Nephron (organoid): ENCODE data around the gene RETREG3.

Source experiments
- H3K27ac Mint-ChIP-seq, 3 experiments: 2 replicates each; pipeline ENCODE4 v1.8.0; 2020; ENCODE audit warnings: mixed read lengths in 3 of 3, mild to moderate bottlenecking in 2 of 3, moderate library complexity in 1 of 3
- H3K27me3 Mint-ChIP-seq: 2 replicates; pipeline ENCODE4 v1.8.0; 2021; ENCODE audit warnings: low read depth, mild to moderate bottlenecking, moderate library complexity, mixed read lengths
- H3K36me3 Mint-ChIP-seq: 2 replicates; pipeline ENCODE4 v1.8.0; 2020; ENCODE audit warnings: low read depth, mixed read lengths
- H3K4me1 Mint-ChIP-seq: 2 replicates; pipeline ENCODE4 v1.8.0; 2020; ENCODE audit warnings: mixed read lengths
- H3K4me3 Mint-ChIP-seq, 3 experiments: 2 replicates each; pipeline ENCODE4 v1.8.0; 2020; ENCODE audit warnings: mild to moderate bottlenecking in 3 of 3, mixed read lengths in 3 of 3, moderate library complexity in 2 of 3
- H3K9me3 Mint-ChIP-seq: 2 replicates; pipeline ENCODE4 v1.8.0; 2020; ENCODE audit warnings: mixed read lengths
- CTCF ChIP-seq, 3 experiments: fragments of 200-600 bp; sonication (generic); IDR thresholded peaks; one replicate each; pipeline ENCODE4 v1.5.0; 2021; ENCODE audit warnings: antibody characterized with exemption in 3 of 3; ENCODE audit not compliant: unreplicated experiment in 3 of 3

RETREG3 gene

GRCh38 chr17:42596386-42596785, 12.8 kb downstream of the RETREG3 start:
- Mint-ChIP-seq H3K9me3 (no peaks in the 10 kb centered on the region), H3K36me3 (peaks cover 13% of the 10 kb centered on the region), H3K4me1 (no peaks in the 10 kb centered on the region), H3K4me3 (no peak overlapping the region), H3K27ac (no peak overlapping the region), H3K27me3 (no peaks in the 10 kb centered on the region)
- TF ChIP-seq CTCF (IDR thresholded peaks at IDR 0.05; ENCODE audit: unreplicated experiment in 3 of 3) = no peak

DNA sequence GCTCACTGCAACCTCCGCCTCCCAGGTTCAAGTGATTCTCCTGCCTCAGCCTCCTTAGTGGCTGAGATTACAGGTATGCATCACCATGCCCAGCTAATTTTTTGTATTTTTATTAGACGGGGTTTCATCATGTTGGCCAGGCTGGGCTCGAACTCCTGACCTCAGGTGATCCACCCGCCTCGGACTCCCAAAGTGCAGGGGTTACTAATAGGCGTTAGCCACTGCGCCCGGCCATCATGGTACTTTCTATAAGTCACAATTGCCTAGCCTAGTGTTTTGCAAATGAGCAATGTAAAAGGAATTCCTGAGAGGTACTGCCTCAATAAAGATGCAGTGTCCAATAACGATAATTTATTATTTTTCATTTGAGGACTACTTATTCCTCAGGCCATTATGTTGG, 17.8 kb downstream of the RETREG3 start:
- no peaks in the 10 kb centered on the region for H3K27me3 Mint-ChIP-seq
- no peak overlapping the region for H3K27ac Mint-ChIP-seq
- H3K4me3 Mint-ChIP-seq = no peak overlapping the region
- no peaks in the 10 kb centered on the region for H3K9me3 Mint-ChIP-seq
- no peaks in the 10 kb centered on the region for H3K4me1 Mint-ChIP-seq
- TF ChIP-seq CTCF (IDR thresholded peaks at IDR 0.05; ENCODE audit: unreplicated experiment in 3 of 3) = no peak
- peaks cover 43% of the 10 kb centered on the region for H3K36me3 Mint-ChIP-seq

DNA sequence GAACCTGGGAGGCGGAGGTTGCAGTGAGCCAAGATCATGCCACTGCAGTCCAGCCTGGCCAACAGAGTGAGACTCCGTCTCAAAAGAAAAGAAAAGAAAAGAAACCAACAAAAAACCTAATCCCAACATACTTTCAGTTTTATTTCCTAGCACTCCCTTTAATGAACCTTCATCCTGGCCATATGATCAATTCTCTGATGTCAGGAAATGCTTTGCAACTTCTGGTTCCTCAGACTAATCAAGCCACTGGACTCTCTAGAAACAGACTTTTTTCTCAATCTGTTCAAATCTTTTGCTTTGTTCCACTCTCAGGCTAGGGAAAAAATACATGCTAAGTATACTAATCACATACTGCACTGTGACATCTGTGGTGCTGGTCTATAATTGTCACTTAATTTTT, 18.3 kb downstream of the RETREG3 start:
- no peak for TF ChIP-seq CTCF (IDR thresholded peaks at IDR 0.05; ENCODE audit: unreplicated experiment in 3 of 3)
- Mint-ChIP-seq H3K27ac (no peak overlapping the region), H3K27me3 (no peaks in the 10 kb centered on the region), H3K36me3 (peaks cover 43% of the 10 kb centered on the region), H3K4me3 (no peak overlapping the region), H3K9me3 (no peaks in the 10 kb centered on the region), H3K4me1 (no peaks in the 10 kb centered on the region)

- no peak for TF ChIP-seq CTCF (IDR thresholded peaks at IDR 0.05; ENCODE audit: unreplicated experiment in 3 of 3)
- H3K4me3 Mint-ChIP-seq = no peak overlapping the region
- H3K27me3 Mint-ChIP-seq = no peaks in the 10 kb centered on the region
- peaks cover 63% of the 10 kb centered on the region for H3K36me3 Mint-ChIP-seq
- no peak overlapping the region for H3K27ac Mint-ChIP-seq
- H3K4me1 Mint-ChIP-seq = no peaks in the 10 kb centered on the region
- no peaks in the 10 kb centered on the region for H3K9me3 Mint-ChIP-seq
These were observed 22.5 kb downstream of the RETREG3 start for GRCh38 chr17:42586514-42587230.

DNA sequence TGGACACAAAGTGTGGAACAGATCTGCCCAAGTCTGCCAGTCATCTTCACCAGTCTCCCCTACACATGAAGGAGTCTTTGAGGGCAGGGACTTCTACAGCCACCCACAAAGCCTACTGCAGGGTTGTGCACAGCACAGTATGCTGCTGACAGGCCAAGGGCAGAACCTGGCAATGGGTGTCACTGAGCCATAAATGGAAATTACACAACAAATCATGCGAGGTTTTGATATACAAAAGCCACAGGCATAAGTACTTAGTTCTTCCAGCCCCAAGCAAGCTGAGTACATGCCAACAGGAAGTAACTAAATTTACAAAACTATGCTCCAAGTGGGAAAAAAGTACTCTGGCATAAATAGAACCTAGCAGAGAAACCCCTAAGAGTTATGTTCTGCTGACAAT, 23.8 kb downstream of the RETREG3 start:
- no peaks in the 10 kb centered on the region for H3K9me3 Mint-ChIP-seq
- H3K27ac Mint-ChIP-seq = no peak overlapping the region
- no peak for TF ChIP-seq CTCF (IDR thresholded peaks at IDR 0.05; ENCODE audit: unreplicated experiment in 3 of 3)
- peaks cover 1% of the 10 kb centered on the region for H3K27me3 Mint-ChIP-seq
- H3K4me3 Mint-ChIP-seq = no peak overlapping the region
- no peaks in the 10 kb centered on the region for H3K4me1 Mint-ChIP-seq
- H3K36me3 Mint-ChIP-seq = peaks cover 57% of the 10 kb centered on the region

GRCh38 chr17:42584880-42585279, 24.3 kb downstream of the RETREG3 start:
- Mint-ChIP-seq H3K4me3 (no peak overlapping the region), H3K4me1 (no peaks in the 10 kb centered on the region), H3K27me3 (peaks cover 3% of the 10 kb centered on the region), H3K9me3 (no peaks in the 10 kb centered on the region), H3K27ac (no peak overlapping the region), H3K36me3 (peaks cover 57% of the 10 kb centered on the region)
- TF ChIP-seq CTCF (IDR thresholded peaks at IDR 0.05; ENCODE audit: unreplicated experiment in 3 of 3) = no peak
